Fibroblast of lung (primary cell): ENCODE measurements around the gene TEX44.

Experiments
- CTCF ChIP-seq, 2 donors: IDR thresholded peaks in 1 of 2; conservative IDR thresholded peaks in 1 of 2; 1 replicate in 1 of 2; 2 replicates in 1 of 2; pipeline ENCODE4 v1.5.1; 2011 to 2012; ENCODE audit warnings: low read length in 2 of 2, control low read depth in 1 of 2, inconsistent platforms in 1 of 2, low read depth in 1 of 2, mild to moderate bottlenecking in 1 of 2
- EZH2 ChIP-seq: IDR thresholded peaks from 2 replicates; pipeline ENCODE4 v1.5.1; 2012; ENCODE audit warnings: low read length, control low read depth, mild to moderate bottlenecking; ENCODE audit errors: missing control alignments

GRCh38 chr2:231581328-231581727 is 11.3 kb upstream of the TEX44 start:
- TF ChIP-seq CTCF (conservative IDR thresholded peaks at IDR 0.05 in 1 of 2, IDR thresholded peaks at IDR 0.05 in 1 of 2; ENCODE audit: low read depth in 1 of 2, low read length in 2 of 2) (no peak), EZH2 (no peak)
